ENCODE data around the gene CILP2. TPM values are rescaled to one million over a fixed set of nuclear protein-coding genes. Genes with fewer than 3 reads are reported as not detected.

CILP2 gene
- total and polyA plus RNA-seq, 2 of the 8 experiments (the other 6 are each of a cell fraction or from before 2014, with no cell fraction given), result 4.4 to 5.8 TPM

- Histone ChIP-seq H4K5ac (ENCODE audit: insufficient read length, low read depth, low read length) (no peak overlapping the region), H2BK20ac (ENCODE audit: low read length) (no peak overlapping the region), H3K56ac (replicated peaks; ENCODE audit: insufficient read length, low read depth, low read length) (no peak overlapping the region), H3K27me3 (replicated peaks in 1 of 4; ENCODE audit: control insufficient read depth in 3 of 4, extremely low read depth in 1 of 4, insufficient read depth in 3 of 4, low read length in 3 of 4) (peaks cover 6 to 26% (median 20%) of the 10 kb centered on the region in 4 experiments), H3K4me2 (ENCODE audit: insufficient read depth in 1 of 2, low read depth in 2 of 2, low read length in 2 of 2) (peak overlapping the region in 1 of 2 experiments; percentile 52; a peak in 2 of 4 replicates), H3K4me1 (replicated peaks in 1 of 4; ENCODE audit: control insufficient read depth in 3 of 4, insufficient read depth in 4 of 4, low read length in 3 of 4) (peaks cover 0 to 8% (median 3%) of the 10 kb centered on the region in 4 experiments; a peak in 3 of 7 replicates), H2AK5ac (ENCODE audit: low read depth, low read length) (no peak overlapping the region), H3K79me1 (ENCODE audit: low read depth, low read length) (no peaks in the 10 kb centered on the region), H3K9ac (replicated peaks in 1 of 4; ENCODE audit: extremely low read depth in 1 of 4, low read depth in 3 of 4, low read length in 3 of 4) (no peak overlapping the region), H2AFZ (ENCODE audit: low read length) (no peak overlapping the region), H2BK5ac (ENCODE audit: low read depth, low read length) (no peak overlapping the region), H3K23ac (ENCODE audit: insufficient read length) (no peak overlapping the region), H4K20me1 (replicated peaks in 1 of 2; ENCODE audit: control insufficient read depth in 1 of 2, insufficient read depth in 2 of 2, low read length in 2 of 2) (peaks cover 3% of the 10 kb centered on the region in 2 experiments), H3K27ac (ENCODE audit: low read depth, low read length) (no peak overlapping the region), H3K18ac (ENCODE audit: extremely low read depth, low read length) (no peak overlapping the region; the same call in 1 of the 2 replicates), H2BK120ac (replicated peaks; ENCODE audit: low read depth, low read length) (no peak overlapping the region), H4K8ac (ENCODE audit: extremely low read depth, insufficient read depth, low read length) (no peak overlapping the region), H4K91ac (replicated peaks; ENCODE audit: insufficient read length, low read length) (no peak overlapping the region), H3K4ac (replicated peaks; ENCODE audit: insufficient read length, low read depth, low read length) (no peak overlapping the region), H3K79me2 (ENCODE audit: control insufficient read depth in 1 of 2, insufficient read depth in 2 of 2, low read length in 2 of 2) (no peaks in the 10 kb centered on the region), H3K4me3 (ENCODE audit: extremely low read depth in 1 of 4, insufficient read depth in 2 of 4, low read depth in 3 of 4, low read length in 4 of 4) (no peak overlapping the region), H3K9me3 (ENCODE audit: insufficient read depth in 2 of 2, low read depth in 1 of 2, low read length in 1 of 2) (peaks cover 0 to 4% of the 10 kb centered on the region in 2 experiments; a peak in 1 of 4 replicates), H2BK12ac (ENCODE audit: low read depth, low read length) (no peak overlapping the region), H3K14ac (ENCODE audit: insufficient read length) (no peak overlapping the region), H2BK15ac (ENCODE audit: low read length) (no peak overlapping the region), H3K36me3 (ENCODE audit: control insufficient read depth in 2 of 4, insufficient read depth in 4 of 4, low read length in 3 of 4) (no peaks in the 10 kb centered on the region), H3K23me2 (ENCODE audit: low read depth, low read length) (peaks cover 9% of the 10 kb centered on the region; the same call in 1 of the 2 replicates)
- 93% methylated on average over 15 of the region's 16 CpGs; no CpG with 5 or more reads in 1 of the 2 experiments for WGBS, 2 experiments (ENCODE audit: extremely low coverage in 1 of 2, insufficient coverage in 1 of 2, insufficient read length in 1 of 2, insufficient replicate concordance in 2 of 2, low coverage in 1 of 2, low lambda C conversion rate in 2 of 2, missing lambda C conversion rate in 1 of 2)
- CTCF ChIA-PET (ENCODE audit: partially characterized antibody), result interaction anchor here (0.6 to 8.2 kb wide), 8 partner anchors 9 to 459 kb away, joined by 3 to 104 read pairs (median 4); partner anchors contain the start of gene YJEFN3
- DNase-seq (ENCODE audit: low read depth in 1 of 2, low spot score in 2 of 2), result no peak
- FAIRE-seq, result no peak
- TF ChIP-seq RBBP5 (IDR thresholded peaks at IDR 0.05; ENCODE audit: borderline replicate concordance, low read depth, low read length), result no peak
- POLR2A ChIA-PET (ENCODE audit: partially characterized antibody), result interaction anchor here (0.6 to 1.6 kb wide), 6 partner anchors 9 to 87 kb away, joined by 3 to 5 read pairs (median 4); partner anchors contain the start of genes LPAR2, NDUFA13 and TSSK6
These were observed 3.6 kb downstream of the CILP2 start for GRCh38 chr19:19541616-19542015.

Measured in H1 (cell line).